HEK293 (cell line): ENCODE results near the gene PSMD13.

Experiments
- CTCF ChIA-PET: fragments of 350-600 bp; formaldehyde crosslinking; extraction: SDS; loops from one replicate; lab custom pipeline; 2021; ENCODE audit warnings: antibody characterized with exemption; lab: Yijun Ruan, JAX
- POLR2A ChIA-PET: fragments of 300-600 bp; formaldehyde crosslinking; extraction: SDS; loops from one replicate; lab custom pipeline; 2020; ENCODE audit warnings: antibody characterized with exemption, inconsistent platforms; lab: Yijun Ruan, JAX
- H3K27ac ChIP-seq: fragments of 200-500 bp; sonication (Bioruptor generic); 2 replicates; pipeline ENCODE4 v1.5.1; 2014; ENCODE audit warnings: low read depth, low read length, control low read depth, inconsistent platforms; ENCODE audit errors: extremely low read depth
- H3K36me3 ChIP-seq, 2 experiments: fragments of 200-500 bp in 1 of 2; sonication (Bioruptor generic) in 1 of 2; 1 replicate in 1 of 2; 2 replicates in 1 of 2; pipeline ENCODE4 v1.5.1; 2014 to 2017; ENCODE audit warnings: inconsistent platforms in 2 of 2, low read length in 2 of 2; ENCODE audit not compliant: control insufficient read depth in 2 of 2, insufficient read depth in 1 of 2
- H3K4me1 ChIP-seq: fragments of 200-500 bp; sonication (Bioruptor generic); 2 replicates; pipeline ENCODE4 v1.5.1; 2014; ENCODE audit warnings: mild to moderate bottlenecking, low read length, inconsistent platforms; ENCODE audit not compliant: control insufficient read depth, insufficient read depth
- H3K4me3 ChIP-seq: 2 replicates; pipeline ENCODE4 v1.5.1; 2011; ENCODE audit warnings: low read depth, mild to moderate bottlenecking, control low read depth, low read length, moderate library complexity
- H3K9me3 ChIP-seq: fragments of 200-500 bp; sonication (Bioruptor generic); 2 replicates; pipeline ENCODE4 v1.5.1; 2014; ENCODE audit warnings: low read depth, low read length, inconsistent platforms; ENCODE audit not compliant: control insufficient read depth, insufficient read depth
- KLF16 ChIP-seq: fragments of 450-650 bp; formaldehyde crosslinking; IDR thresholded peaks from 2 replicates; pipeline ENCODE4 v1.5.1; 2017; ENCODE audit warnings: missing biosample characterization, missing genetic modification characterization
- KLF17 ChIP-seq: fragments of 450-650 bp; formaldehyde crosslinking; IDR thresholded peaks from 2 replicates; pipeline ENCODE4 v1.5.1; 2016; ENCODE audit warnings: missing biosample characterization, missing genetic modification characterization
- MEIS1 ChIP-seq: sonication (generic); formaldehyde crosslinking; IDR thresholded peaks from 2 replicates; pipeline ENCODE4 v1.8.1; 2022; ENCODE audit warnings: missing genetic modification reagents, mild to moderate bottlenecking, borderline replicate concordance
- PRDM1 ChIP-seq: fragments of 450-650 bp; formaldehyde crosslinking; IDR thresholded peaks from 2 replicates; pipeline ENCODE4; 2016; ENCODE audit warnings: missing biosample characterization, missing genetic modification characterization
- ZBTB10 ChIP-seq: fragments of 450-650 bp; formaldehyde crosslinking; IDR thresholded peaks from 2 replicates; pipeline ENCODE4 v1.5.1; 2016; ENCODE audit warnings: missing biosample characterization, missing genetic modification characterization
- ZBTB26 ChIP-seq: fragments of 450-650 bp; formaldehyde crosslinking; optimal IDR thresholded peaks from 2 replicates; pipeline ENCODE3; 2016; ENCODE audit warnings: missing biosample characterization, mild to moderate bottlenecking, missing genetic modification characterization
- ZEB2 ChIP-seq: fragments of 450-650 bp; formaldehyde crosslinking; IDR thresholded peaks from 2 replicates; pipeline ENCODE4 v1.5.1; 2016; ENCODE audit warnings: missing biosample characterization, missing genetic modification characterization
- ZNF214 ChIP-seq: fragments of 450-650 bp; formaldehyde crosslinking; IDR thresholded peaks from 2 replicates; pipeline ENCODE4 v1.5.1; 2017; ENCODE audit warnings: missing biosample characterization, mild to moderate bottlenecking, missing genetic modification characterization, borderline replicate concordance
- ZNF280D ChIP-seq: fragments of 450-650 bp; formaldehyde crosslinking; IDR thresholded peaks from 2 replicates; pipeline ENCODE4 v1.5.1; 2016; ENCODE audit warnings: missing biosample characterization, missing genetic modification characterization
- ZNF362 ChIP-seq: fragments of 450-650 bp; formaldehyde crosslinking; IDR thresholded peaks from 2 replicates; pipeline ENCODE4 v1.5.1; 2016; ENCODE audit warnings: missing biosample characterization, missing genetic modification characterization
- ZNF600 ChIP-seq: fragments of 450-650 bp; formaldehyde crosslinking; IDR thresholded peaks from 2 replicates; pipeline ENCODE4 v1.5.1; 2016; ENCODE audit warnings: missing biosample characterization, missing genetic modification characterization
- ZNF645 ChIP-seq: fragments of 450-650 bp; formaldehyde crosslinking; IDR thresholded peaks from 2 replicates; pipeline ENCODE4; 2016; ENCODE audit warnings: missing biosample characterization, missing genetic modification characterization
- ZNF785 ChIP-seq: fragments of 450-650 bp; formaldehyde crosslinking; IDR thresholded peaks from 2 replicates; pipeline ENCODE4 v1.5.1; 2016; ENCODE audit warnings: missing biosample characterization, missing genetic modification characterization

PSMD13 gene

GRCh38 chr11:211741-212140 is 25.0 kb upstream of the PSMD13 start (continued):
- TF ChIP-seq ZNF280D (tag by site-specific recombination) (no peak), KLF16 (tag by site-specific recombination) (no peak), ZEB2 (tag by site-specific recombination) (no peak), ZBTB10 (tag by site-specific recombination) (no peak), ZNF362 (no peak), PRDM1 (no peak), ZNF600 (no peak), MEIS1 (no peak), ZNF645 (tag by site-specific recombination) (no peak), ZNF785 (tag by site-specific recombination) (no peak)
- TF ChIP-seq, all 188 proteins: peak for 0

GRCh38 chr11:212150-213100 is 24.4 kb upstream of the PSMD13 start:
- peaks cover 0 to 78% of the 10 kb centered on the region in 2 experiments; a peak in 1 of 3 replicates for H3K36me3 ChIP-seq
- no peak overlapping the region for H3K27ac ChIP-seq
- no peaks in the 10 kb centered on the region for H3K9me3 ChIP-seq
- ChIA-PET POLR2A (no interaction called here), CTCF (interaction anchor here (0.5 to 0.8 kb wide), 3 partner anchors 12 to 329 kb away, joined by 3 to 4 read pairs (median 4); no protein-coding TSS in a partner anchor)
- no peak overlapping the region for H3K4me3 ChIP-seq
- H3K4me1 ChIP-seq = no peaks in the 10 kb centered on the region
- TF ChIP-seq ZNF214 (tag by site-specific recombination) (no peak), ZBTB26 (no peak), KLF17 (tag by site-specific recombination) (no peak)
